SK-N-SH treated with all-trans-retinoic acid at 6 μM for 48 hours (cell line): ENCODE results near the gene MT1H.

Experiments used
- BACH2 ChIP-seq: fragments of 250-450 bp; sonication (Bioruptor Pico); IDR thresholded peaks from 2 replicates; pipeline ENCODE4 v1.9.0; 2021; ENCODE audit warnings: mild to moderate bottlenecking, borderline replicate concordance
- ESRRG ChIP-seq: fragments of 250-450 bp; sonication (Bioruptor Pico); IDR thresholded peaks from 2 replicates; pipeline ENCODE4 v1.6.1; 2021; ENCODE audit warnings: mild to moderate bottlenecking
- PATZ1 ChIP-seq: fragments of 250-450 bp; sonication (Bioruptor Pico); IDR thresholded peaks from 2 replicates; pipeline ENCODE4 v1.8.0; 2020; ENCODE audit warnings: mild to moderate bottlenecking, moderate library complexity, borderline replicate concordance
- ZC3H10 ChIP-seq: fragments of 250-450 bp; sonication (Bioruptor Pico); IDR thresholded peaks from 2 replicates; pipeline ENCODE4 v1.5.1; 2021; ENCODE audit warnings: mild to moderate bottlenecking, moderate library complexity
- ZFP30 ChIP-seq: fragments of 450-650 bp; formaldehyde crosslinking; IDR thresholded peaks from 2 replicates; pipeline ENCODE4 v1.5.0; 2022; ENCODE audit warnings: mild to moderate bottlenecking, moderate library complexity
- ZNF8 ChIP-seq: fragments of 450-650 bp; formaldehyde crosslinking; IDR thresholded peaks from 2 replicates; pipeline ENCODE4 v1.5.0; 2020; ENCODE audit warnings: mild to moderate bottlenecking, moderate library complexity

GRCh38 chr16:56689171-56689570 lies 19.6 kb downstream of the MT1H start:
- TF ChIP-seq ZNF8 (CRISPR knock-in tag) (no peak), PATZ1 (CRISPR knock-in tag) (no peak), ZFP30 (CRISPR knock-in tag) (no peak), BACH2 (CRISPR knock-in tag) (no peak), ESRRG (no peak), ZC3H10 (no peak)
